Neuronal stem cell (in vitro differentiated cells): Measurements from ENCODE around the gene PRORP.
"Not testable (repeated sequence)": the region's sequence is repeated elsewhere in the genome, so short reads cannot be mapped to it uniquely, and the experiment has no call there.

Experiments used
- DNase-seq: peaks from one replicate; pipeline ENCODE4 v3.0.0-alpha.2; 2013; ENCODE audit warnings: low spot score
- H2AFZ ChIP-seq: one replicate; pipeline ENCODE4 v1.6.1; 2013; ENCODE audit warnings: mild to moderate bottlenecking, low read length, inconsistent platforms
- H2AK5ac ChIP-seq: 2 replicates; pipeline ENCODE4 v1.6.1; 2013; ENCODE audit warnings: low read depth, mild to moderate bottlenecking, inconsistent platforms, low read length, moderate library complexity, mixed read lengths
- H2BK120ac ChIP-seq: 2 replicates; pipeline ENCODE4 v1.6.1; 2013; ENCODE audit warnings: low read depth, mild to moderate bottlenecking, inconsistent platforms, low read length, moderate library complexity, mixed read lengths
- H2BK12ac ChIP-seq: one replicate; pipeline ENCODE4 v1.6.1; 2013; ENCODE audit warnings: low read length, inconsistent platforms
- H2BK15ac ChIP-seq: 2 replicates; pipeline ENCODE4 v1.6.1; 2013; ENCODE audit warnings: mild to moderate bottlenecking, low read length, inconsistent platforms, mixed read lengths
- H2BK5ac ChIP-seq: one replicate; pipeline ENCODE4 v1.6.1; 2013; ENCODE audit warnings: inconsistent platforms, mild to moderate bottlenecking, low read length, moderate library complexity
- H3K14ac ChIP-seq: one replicate; pipeline ENCODE4 v1.6.1; 2013; ENCODE audit warnings: low read length, inconsistent platforms
- H3K18ac ChIP-seq: 2 replicates; pipeline ENCODE4 v1.6.1; 2013; ENCODE audit warnings: low read length, inconsistent platforms
- H3K23ac ChIP-seq: 2 replicates; pipeline ENCODE4 v1.6.1; 2013; ENCODE audit warnings: low read depth, mild to moderate bottlenecking, mixed read lengths, low read length, inconsistent platforms; ENCODE audit not compliant: poor library complexity
- H3K27ac ChIP-seq: replicated peaks from 3 replicates; pipeline ENCODE4 v1.5.1; 2013; ENCODE audit warnings: low read length, inconsistent platforms
- H3K27me3 ChIP-seq, 3 experiments: 2 replicates each; pipeline ENCODE4 v1.6.1; 2013; ENCODE audit warnings: low read length in 3 of 3, mild to moderate bottlenecking in 2 of 3, inconsistent platforms in 1 of 3, low read depth in 1 of 3, mixed read lengths in 1 of 3, moderate library complexity in 1 of 3; ENCODE audit not compliant: control insufficient read depth in 3 of 3, insufficient read depth in 3 of 3
- H3K36me3 ChIP-seq, 2 donors: replicated peaks in 1 of 2; 2 replicates each; pipeline ENCODE4 v1.6.1; 2013; ENCODE audit warnings: low read length in 2 of 2; ENCODE audit not compliant: control insufficient read depth in 2 of 2, insufficient read depth in 2 of 2
- H3K4ac ChIP-seq: 2 replicates; pipeline ENCODE4 v1.6.1; 2013; ENCODE audit warnings: inconsistent platforms, mild to moderate bottlenecking, low read length, moderate library complexity
- H3K4me1 ChIP-seq, 2 donors: 1 replicate in 1 of 2; 2 replicates in 1 of 2; pipeline ENCODE4 v1.6.1; 2013; ENCODE audit warnings: low read length in 2 of 2, low read depth in 1 of 2; ENCODE audit not compliant: control insufficient read depth in 2 of 2, insufficient read depth in 1 of 2
- H3K4me2 ChIP-seq: one replicate; pipeline ENCODE4 v1.6.1; 2013; ENCODE audit warnings: mild to moderate bottlenecking, low read length, inconsistent platforms; ENCODE audit not compliant: insufficient read depth, poor library complexity, severe bottlenecking
- H3K4me3 ChIP-seq, 2 donors: 2 replicates each; pipeline ENCODE4 v1.5.1; 2013; ENCODE audit warnings: low read length in 2 of 2, mild to moderate bottlenecking in 2 of 2, inconsistent platforms in 1 of 2, moderate library complexity in 1 of 2
- H3K79me1 ChIP-seq: one replicate; pipeline ENCODE4 v1.6.1; 2013; ENCODE audit warnings: low read depth, mild to moderate bottlenecking, inconsistent platforms, low read length, moderate library complexity
- H3K9ac ChIP-seq: one replicate; pipeline ENCODE4 v1.6.1; 2013; ENCODE audit warnings: mild to moderate bottlenecking, low read depth, low read length, inconsistent platforms; ENCODE audit not compliant: poor library complexity
- H3K9me3 ChIP-seq, 2 donors: replicated peaks in 1 of 2; 2 replicates each; pipeline versions ENCODE3 to v1.6.1; 2013; ENCODE audit warnings: low read length in 2 of 2, mild to moderate bottlenecking in 2 of 2, inconsistent platforms in 1 of 2, low read depth in 1 of 2, mixed read lengths in 1 of 2, moderate library complexity in 1 of 2; ENCODE audit not compliant: control insufficient read depth in 2 of 2, insufficient read depth in 1 of 2
- H4K8ac ChIP-seq: one replicate; pipeline ENCODE4 v1.6.1; 2013; ENCODE audit warnings: low read depth, mild to moderate bottlenecking, inconsistent platforms, low read length, moderate library complexity
- H4K91ac ChIP-seq: one replicate; pipeline ENCODE4 v1.6.1; 2013; ENCODE audit warnings: low read length, low read depth, mild to moderate bottlenecking, inconsistent platforms; ENCODE audit not compliant: poor library complexity
- WGBS, 2 donors: extraction: QIAGEN DNeasy Blood & Tissue Kit; methylation state at CpG; one replicate each; pipeline ENCODE4 v1.1.7; 2013; ENCODE audit warnings: missing lambda C conversion rate in 2 of 2, mixed read lengths in 1 of 2; ENCODE audit not compliant: insufficient read length in 2 of 2, insufficient replicate concordance in 1 of 2; ENCODE audit errors: extremely low coverage in 2 of 2; 5-methylcytosine and 5-hydroxymethylcytosine counted together

PRORP gene

GRCh38 chr14:35083530-35084150 is 38.7 kb upstream of the PRORP start:
- H3K9ac ChIP-seq, result no peak overlapping the region
- no CpG with 5 or more reads among the region's 8 CpGs for WGBS, 2 donors
- no peak overlapping the region for H4K91ac ChIP-seq
- no peak overlapping the region for H2AFZ ChIP-seq
- H3K4me1 ChIP-seq, result no peaks in the 10 kb centered on the region
- H3K4me3 ChIP-seq, result no peak overlapping the region
- no peak overlapping the region for H2BK15ac ChIP-seq
- H3K9me3 ChIP-seq, result no peaks in the 10 kb centered on the region
- H3K27ac ChIP-seq, result no peak overlapping the region
- H2BK5ac ChIP-seq, result no peak overlapping the region
- no peak overlapping the region for H3K18ac ChIP-seq
- no peak for DNase-seq
- no peak overlapping the region for H4K8ac ChIP-seq
- no peak overlapping the region for H2BK120ac ChIP-seq
- no peak overlapping the region for H2AK5ac ChIP-seq
- H3K14ac ChIP-seq, result no peak overlapping the region
- H3K27me3 ChIP-seq, result no peaks in the 10 kb centered on the region
- H3K36me3 ChIP-seq, result peaks cover 0 to 88% of the 10 kb centered on the region in 2 donors
- no peak overlapping the region for H3K4ac ChIP-seq
- no peaks in the 10 kb centered on the region for H3K79me1 ChIP-seq
- H2BK12ac ChIP-seq, result no peak overlapping the region
- no peak overlapping the region for H3K4me2 ChIP-seq
- H3K23ac ChIP-seq, result no peak overlapping the region

- no peaks in the 10 kb centered on the region for H3K79me1 ChIP-seq
- peaks cover 2 to 89% of the 10 kb centered on the region in 2 donors for H3K36me3 ChIP-seq
- no peak overlapping the region for H3K14ac ChIP-seq
- no peak overlapping the region for H2BK120ac ChIP-seq
- H3K4me2 ChIP-seq, result no peak overlapping the region
- no peak overlapping the region for H2AFZ ChIP-seq
- no CpG with 5 or more reads among the region's 2 CpGs for WGBS, 2 donors
- H3K9me3 ChIP-seq, result peaks cover 0 to 2% of the 10 kb centered on the region in 2 donors
- no peak overlapping the region for H4K8ac ChIP-seq
- no peaks in the 10 kb centered on the region for H3K27me3 ChIP-seq
- no peak overlapping the region for H3K18ac ChIP-seq
- H3K4me3 ChIP-seq, result no peak overlapping the region
- no peak overlapping the region for H3K4ac ChIP-seq
- no peak overlapping the region for H3K9ac ChIP-seq
- no peak for DNase-seq
- H4K91ac ChIP-seq, result no peak overlapping the region
- H3K23ac ChIP-seq, result no peak overlapping the region
- no peak overlapping the region for H2AK5ac ChIP-seq
- H2BK5ac ChIP-seq, result no peak overlapping the region
- no peak overlapping the region for H3K27ac ChIP-seq
- no peaks in the 10 kb centered on the region for H3K4me1 ChIP-seq
- no peak overlapping the region for H2BK12ac ChIP-seq
- H2BK15ac ChIP-seq, result no peak overlapping the region
Measured at GRCh38 chr14:35085441-35085840, 36.9 kb upstream of the PRORP start.

GRCh38 chr14:35088514-35088913 is 33.8 kb upstream of the PRORP start:
- H2BK15ac ChIP-seq, result no peak overlapping the region
- H3K9me3 ChIP-seq, result peaks cover 2 to 4% of the 10 kb centered on the region in 2 donors
- H2AK5ac ChIP-seq, result no peak overlapping the region
- no peak overlapping the region for H4K91ac ChIP-seq
- H2BK12ac ChIP-seq, result no peak overlapping the region
- no peak for DNase-seq
- no peak overlapping the region for H2BK5ac ChIP-seq
- no CpG with 5 or more reads among the region's 2 CpGs for WGBS, 2 donors
- H3K9ac ChIP-seq, result no peak overlapping the region
- H2BK120ac ChIP-seq, result no peak overlapping the region
- no peaks in the 10 kb centered on the region for H3K4me1 ChIP-seq
- no peaks in the 10 kb centered on the region for H3K27me3 ChIP-seq
- no peak overlapping the region for H3K14ac ChIP-seq
- no peak overlapping the region for H3K4me2 ChIP-seq
- H3K4me3 ChIP-seq, result no peak overlapping the region
- no peaks in the 10 kb centered on the region for H3K79me1 ChIP-seq
- H4K8ac ChIP-seq, result no peak overlapping the region
- H3K18ac ChIP-seq, result no peak overlapping the region
- no peak overlapping the region for H3K23ac ChIP-seq
- H3K27ac ChIP-seq, result no peak overlapping the region
- no peak overlapping the region for H2AFZ ChIP-seq
- no peak overlapping the region for H3K4ac ChIP-seq
- H3K36me3 ChIP-seq, result peaks cover 4 to 87% of the 10 kb centered on the region in 2 donors

- H4K91ac ChIP-seq, H2AFZ ChIP-seq, H3K27ac ChIP-seq, H2BK5ac ChIP-seq, H2BK120ac ChIP-seq, H3K23ac ChIP-seq, H3K9ac ChIP-seq, H3K18ac ChIP-seq, H2AK5ac ChIP-seq, DNase-seq, H3K4ac ChIP-seq, H2BK15ac ChIP-seq, H3K9me3 ChIP-seq, H3K79me1 ChIP-seq, H3K4me1 ChIP-seq, H4K8ac ChIP-seq, H3K4me3 ChIP-seq, H2BK12ac ChIP-seq, H3K4me2 ChIP-seq, H3K27me3 ChIP-seq, H3K14ac ChIP-seq: not testable (repeated sequence)
- peaks cover 8 to 93% of the 10 kb centered on the region in 2 donors for H3K36me3 ChIP-seq
- no CpG with 5 or more reads among the region's 6 CpGs for WGBS, 2 donors
Measured at GRCh38 chr14:35094645-35095044, 27.7 kb upstream of the PRORP start.
